Testis (tissue), 2 donors: ENCODE measurements around the gene ASB18.

Experiments used
- POLR2A ChIP-seq: fragments of 450-650 bp; IDR thresholded peaks from one replicate; pipeline ENCODE4 v1.6.1; 2017; ENCODE audit warnings: antibody characterized with exemption, mild to moderate bottlenecking, moderate library complexity
- TF ChIP-seq, protein P1 (sequence below), 3 experiments: fragments of 450-650 bp in 2 of 3; fragments of 200-600 bp in 1 of 3; sonication (generic) in 1 of 3; IDR thresholded peaks; one replicate each; pipeline ENCODE4 v1.5.1; 2016 to 2019; ENCODE audit warnings: antibody characterized with exemption in 3 of 3, mild to moderate bottlenecking in 2 of 3, moderate library complexity in 1 of 3

DNA sequence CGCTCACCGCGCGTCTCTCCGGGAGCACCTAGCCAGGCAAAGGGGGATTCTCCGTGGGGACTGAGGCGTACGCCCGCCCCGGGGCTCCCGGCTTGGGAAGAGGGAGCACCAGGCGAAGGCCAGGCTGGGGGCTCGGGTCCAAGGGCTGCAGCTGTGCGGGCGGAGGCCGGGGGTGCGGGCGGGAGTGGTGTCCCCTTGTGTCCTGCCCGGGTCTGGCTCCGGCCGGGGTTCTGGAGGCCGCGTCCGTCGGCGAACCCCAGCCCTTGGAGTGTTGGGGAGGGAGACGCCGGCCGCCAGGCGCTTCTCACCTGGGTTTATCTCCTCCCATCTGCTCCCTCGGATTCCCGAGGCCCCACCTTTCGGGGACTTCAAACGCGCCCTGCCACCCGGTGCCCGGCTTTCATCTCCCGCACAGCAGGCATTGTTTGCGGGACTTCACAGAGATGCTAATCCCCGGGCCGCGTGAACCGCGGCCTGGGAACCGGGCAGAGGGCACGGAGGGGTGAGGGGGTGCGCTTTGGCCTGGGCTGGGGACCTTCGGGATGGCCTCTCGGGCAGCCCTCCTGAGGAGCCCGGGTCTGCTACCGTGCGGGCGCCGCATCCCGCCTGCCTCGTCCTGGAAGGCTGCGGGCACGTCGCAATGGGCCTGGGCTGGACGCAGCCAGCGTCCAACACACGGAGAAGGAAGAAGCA lies 91.0 kb downstream of the ASB18 start:
- no peak for TF ChIP-seq POLR2A
- TF ChIP-seq, protein P1, sequence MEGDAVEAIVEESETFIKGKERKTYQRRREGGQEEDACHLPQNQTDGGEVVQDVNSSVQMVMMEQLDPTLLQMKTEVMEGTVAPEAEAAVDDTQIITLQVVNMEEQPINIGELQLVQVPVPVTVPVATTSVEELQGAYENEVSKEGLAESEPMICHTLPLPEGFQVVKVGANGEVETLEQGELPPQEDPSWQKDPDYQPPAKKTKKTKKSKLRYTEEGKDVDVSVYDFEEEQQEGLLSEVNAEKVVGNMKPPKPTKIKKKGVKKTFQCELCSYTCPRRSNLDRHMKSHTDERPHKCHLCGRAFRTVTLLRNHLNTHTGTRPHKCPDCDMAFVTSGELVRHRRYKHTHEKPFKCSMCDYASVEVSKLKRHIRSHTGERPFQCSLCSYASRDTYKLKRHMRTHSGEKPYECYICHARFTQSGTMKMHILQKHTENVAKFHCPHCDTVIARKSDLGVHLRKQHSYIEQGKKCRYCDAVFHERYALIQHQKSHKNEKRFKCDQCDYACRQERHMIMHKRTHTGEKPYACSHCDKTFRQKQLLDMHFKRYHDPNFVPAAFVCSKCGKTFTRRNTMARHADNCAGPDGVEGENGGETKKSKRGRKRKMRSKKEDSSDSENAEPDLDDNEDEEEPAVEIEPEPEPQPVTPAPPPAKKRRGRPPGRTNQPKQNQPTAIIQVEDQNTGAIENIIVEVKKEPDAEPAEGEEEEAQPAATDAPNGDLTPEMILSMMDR (IDR thresholded peaks at IDR 0.05), result no peak
